CD4-positive, alpha-beta T cell treated with Interleukin-15 for 4 hours (primary cell): ENCODE measurements around the gene APRT.
"Not testable (repeated sequence)": the region's sequence is repeated elsewhere in the genome, so short reads cannot be mapped to it uniquely, and the experiment has no call there.

Experiments used
- DNase-seq: peaks from one replicate; pipeline ENCODE4 v3.0.0-alpha.2; 2020; ENCODE audit warnings: low spot score

APRT gene

DNA sequence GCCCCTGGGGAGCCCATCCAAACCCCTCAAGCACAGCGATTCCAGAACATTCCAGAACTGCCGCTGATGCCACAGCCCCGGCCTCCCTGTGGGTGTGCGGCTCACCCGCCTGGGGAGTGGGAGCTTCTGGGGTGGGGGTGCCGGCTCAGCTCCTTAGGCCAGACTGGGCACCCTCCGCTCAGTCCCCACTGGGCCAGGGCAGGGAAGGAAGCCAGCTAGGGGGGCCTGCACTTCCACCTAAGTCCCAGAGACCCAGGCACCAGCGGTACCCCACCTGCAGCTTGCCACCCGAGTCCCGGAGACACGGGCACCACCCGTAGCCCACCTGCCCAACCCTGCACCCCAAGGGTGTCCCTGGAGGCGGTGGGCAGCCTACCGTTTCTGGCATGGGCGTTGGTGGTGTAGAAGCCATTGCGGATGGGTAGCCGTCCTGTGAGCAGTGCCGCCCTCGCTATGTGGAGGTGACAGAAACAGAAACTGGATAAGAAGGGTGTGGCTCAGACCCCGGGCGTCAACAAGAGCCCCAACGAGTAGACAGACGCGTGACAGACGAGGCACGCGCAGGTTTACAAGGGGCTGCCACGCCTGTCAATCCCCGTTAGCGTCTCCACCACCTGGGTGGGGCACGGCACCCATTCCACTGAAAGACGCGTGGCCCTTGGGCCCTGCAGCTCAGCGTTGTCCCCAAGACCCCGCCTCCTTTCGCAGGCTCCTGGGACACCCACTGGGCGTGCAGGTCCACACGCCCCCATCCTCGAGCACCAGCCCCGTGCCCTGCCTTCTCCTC, 30.0 kb upstream of the APRT start:
- DNase-seq, result no peak

GRCh38 chr16:88840600-88841215, 29.0 kb upstream of the APRT start:
- DNase-seq, result no peak

DNA sequence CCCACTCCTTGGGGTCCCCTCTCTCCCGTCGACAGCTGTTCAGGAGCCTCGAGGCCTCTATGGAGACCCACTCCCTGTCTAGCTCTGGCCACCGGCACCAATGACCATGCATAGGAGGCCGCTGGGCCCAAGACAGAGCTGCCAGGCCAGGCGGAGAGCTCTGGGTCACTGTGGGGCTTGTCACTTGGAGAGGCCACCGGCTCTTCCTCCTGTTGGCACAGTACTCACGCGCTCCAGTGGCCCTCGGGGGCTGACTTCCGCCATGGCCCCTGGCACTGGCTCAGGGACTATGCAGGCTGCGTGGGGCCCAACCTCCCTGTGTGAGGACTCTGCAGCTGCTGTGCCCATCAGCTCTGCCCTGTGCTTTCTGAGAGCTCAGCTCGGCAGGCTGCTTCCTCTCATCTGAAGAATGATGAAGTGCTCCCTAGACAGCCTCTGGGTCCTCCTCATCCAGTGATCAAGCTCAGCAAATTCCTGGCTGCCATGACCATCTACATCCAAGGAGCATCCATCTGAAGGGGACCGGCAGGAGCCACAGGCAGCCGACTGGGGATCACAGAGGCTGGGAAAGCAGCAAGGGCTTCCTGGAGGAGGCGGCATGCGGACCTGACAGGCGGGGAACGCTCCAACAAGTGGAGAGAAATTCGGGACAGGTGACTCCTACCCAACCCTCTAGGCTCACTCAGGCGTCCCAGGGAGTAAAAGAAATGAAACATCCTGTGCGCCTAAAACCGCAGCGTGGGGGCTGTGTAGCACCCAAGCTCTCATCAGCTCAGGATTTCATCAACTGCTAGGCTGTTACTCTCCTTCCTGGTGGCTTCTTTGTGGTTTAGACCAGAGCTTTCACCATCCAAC, 28.2 kb upstream of the APRT start:
- no peak for DNase-seq

GRCh38 chr16:88839026-88839529, 27.4 kb upstream of the APRT start:
- DNase-seq, result no peak

- DNase-seq, result no peak
Measured at GRCh38 chr16:88838566-88838965, 26.8 kb upstream of the APRT start.

DNA sequence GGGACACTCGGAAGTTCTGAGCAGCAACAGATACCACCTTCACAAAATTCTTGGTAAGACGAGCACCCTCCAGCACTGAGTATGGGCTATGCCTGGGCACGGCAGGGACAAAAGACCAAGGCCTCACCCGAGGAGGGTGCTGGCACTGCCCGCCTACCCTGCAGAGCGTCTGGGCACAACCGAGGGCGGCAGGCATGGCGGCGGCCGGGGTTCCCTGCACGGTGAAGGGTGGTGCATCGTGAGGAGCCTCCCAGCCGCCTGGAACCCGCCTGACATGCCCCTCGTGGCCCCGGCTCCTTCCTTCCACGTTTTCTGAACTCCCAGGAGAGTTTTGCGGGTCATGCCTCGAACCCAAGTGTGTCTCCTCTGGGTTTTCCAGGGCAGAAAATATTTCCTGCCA, 26.1 kb upstream of the APRT start:
- DNase-seq, result no peak

DNA sequence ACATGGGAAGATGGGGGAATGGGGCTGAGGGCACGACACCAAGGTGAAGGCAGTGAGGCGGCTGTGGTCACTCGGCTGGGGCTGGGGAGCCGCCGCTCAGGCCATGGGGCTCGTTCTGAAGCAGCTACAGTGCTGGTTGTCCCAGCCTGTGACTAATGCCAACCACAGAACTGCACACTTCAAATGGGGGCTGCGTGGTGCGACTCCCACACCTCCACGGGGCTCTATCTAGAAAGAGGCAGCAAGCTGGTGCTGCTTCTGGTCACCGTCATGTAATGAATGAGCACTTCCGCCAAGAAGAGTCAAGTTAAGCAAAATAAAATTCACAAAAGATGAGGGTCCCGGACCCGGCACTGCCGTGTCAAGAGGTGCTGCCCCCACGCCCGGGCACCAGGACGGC, 25.1 kb upstream of the APRT start:
- DNase-seq, result no peak

GRCh38 chr16:88835818-88836217, 24.1 kb upstream of the APRT start:
- DNase-seq, result no peak

DNA sequence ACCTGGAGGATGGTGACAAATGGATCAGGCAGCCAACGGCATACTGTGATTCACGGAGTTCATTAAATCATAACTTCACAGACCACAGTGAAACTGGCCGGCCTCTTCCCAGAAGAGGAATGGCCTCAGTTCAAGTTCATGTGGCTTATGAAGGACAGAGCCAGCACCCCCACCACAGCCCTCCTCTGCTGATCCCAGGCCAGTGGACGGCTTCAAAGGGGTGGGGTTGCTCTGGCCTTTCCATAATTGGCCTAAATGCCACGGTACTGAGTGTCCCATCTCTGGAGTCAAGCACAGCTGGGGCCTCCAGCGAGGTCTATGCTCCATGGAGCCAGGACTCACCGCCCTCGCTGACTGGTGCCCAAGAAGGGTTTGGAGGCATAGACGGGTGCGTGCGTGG, 23.7 kb upstream of the APRT start:
- DNase-seq, result no peak

DNA sequence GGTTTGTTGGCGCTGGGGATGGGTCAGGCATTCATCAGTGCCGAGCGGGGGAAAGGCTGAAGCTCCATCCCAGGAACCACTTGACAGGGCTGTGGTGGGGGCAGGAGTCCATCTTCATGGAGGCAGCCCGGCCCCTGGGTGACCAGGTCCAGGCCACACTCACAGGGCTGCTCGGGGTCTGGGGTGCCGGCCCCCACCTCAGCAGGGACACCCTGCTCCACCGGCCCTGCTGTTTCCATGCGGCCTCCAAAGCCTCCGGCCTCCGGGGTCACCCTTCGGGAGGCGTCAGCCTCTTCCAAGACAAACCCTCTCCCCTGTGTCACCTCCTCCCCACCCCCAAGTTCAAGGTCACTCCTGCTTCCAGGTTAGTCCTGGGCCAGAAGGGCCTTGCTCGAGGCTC, 22.9 kb upstream of the APRT start:
- no peak for DNase-seq

GRCh38 chr16:88833086-88833485, 21.4 kb upstream of the APRT start:
- no peak for DNase-seq

GRCh38 chr16:88831838-88832237, 20.1 kb upstream of the APRT start:
- DNase-seq, result no peak

- DNase-seq, result no peak
Measured at GRCh38 chr16:88830783-88831182, 19.1 kb upstream of the APRT start.

GRCh38 chr16:88830258-88830657, 18.5 kb upstream of the APRT start:
- no peak for DNase-seq

DNA sequence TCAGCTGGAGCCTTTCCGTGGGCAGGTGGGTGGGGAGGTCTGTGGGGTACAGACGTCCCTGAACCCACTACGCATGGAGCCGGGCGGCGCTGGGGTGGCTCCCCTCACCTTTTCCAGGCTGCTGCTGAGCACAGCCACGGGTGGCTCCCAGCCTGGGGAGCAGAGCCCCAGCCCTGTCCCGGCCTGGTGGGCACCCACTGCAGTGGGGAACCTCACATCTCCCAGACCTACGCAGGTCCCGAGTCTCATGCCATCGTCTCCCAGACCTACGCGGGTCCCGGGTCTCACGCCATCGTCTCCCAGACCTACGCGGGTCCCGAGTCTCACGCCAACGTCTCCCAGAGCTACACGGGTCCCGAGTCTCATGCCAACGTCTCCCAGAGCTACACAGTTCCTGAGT, 17.0 kb upstream of the APRT start:
- no peak for DNase-seq

GRCh38 chr16:88827727-88828126, 16.0 kb upstream of the APRT start:
- no peak for DNase-seq

- no peak for DNase-seq
Measured at GRCh38 chr16:88826070-88826840, 14.5 kb upstream of the APRT start.

DNA sequence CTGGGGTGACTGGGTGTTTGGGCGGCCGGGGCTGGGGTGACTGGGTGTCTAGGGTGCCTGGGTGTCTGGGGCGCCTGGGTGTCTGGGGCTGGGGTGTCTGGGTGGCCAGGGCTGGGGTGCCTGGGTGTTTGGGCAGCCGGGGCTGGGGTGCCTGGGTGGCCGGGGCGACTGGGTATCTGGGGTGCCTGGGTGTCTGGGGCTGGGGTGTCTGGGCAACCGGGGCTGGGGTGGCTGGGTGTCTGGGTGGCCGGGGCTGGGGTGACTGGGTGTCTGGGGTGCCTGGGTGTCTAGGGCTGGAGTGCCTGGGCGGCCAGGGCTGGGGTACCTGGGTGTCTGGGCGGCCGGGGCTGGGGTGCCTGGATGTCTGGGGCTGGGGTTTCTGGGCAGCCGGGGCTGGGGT, 13.4 kb upstream of the APRT start:
- DNase-seq, result no peak

DNA sequence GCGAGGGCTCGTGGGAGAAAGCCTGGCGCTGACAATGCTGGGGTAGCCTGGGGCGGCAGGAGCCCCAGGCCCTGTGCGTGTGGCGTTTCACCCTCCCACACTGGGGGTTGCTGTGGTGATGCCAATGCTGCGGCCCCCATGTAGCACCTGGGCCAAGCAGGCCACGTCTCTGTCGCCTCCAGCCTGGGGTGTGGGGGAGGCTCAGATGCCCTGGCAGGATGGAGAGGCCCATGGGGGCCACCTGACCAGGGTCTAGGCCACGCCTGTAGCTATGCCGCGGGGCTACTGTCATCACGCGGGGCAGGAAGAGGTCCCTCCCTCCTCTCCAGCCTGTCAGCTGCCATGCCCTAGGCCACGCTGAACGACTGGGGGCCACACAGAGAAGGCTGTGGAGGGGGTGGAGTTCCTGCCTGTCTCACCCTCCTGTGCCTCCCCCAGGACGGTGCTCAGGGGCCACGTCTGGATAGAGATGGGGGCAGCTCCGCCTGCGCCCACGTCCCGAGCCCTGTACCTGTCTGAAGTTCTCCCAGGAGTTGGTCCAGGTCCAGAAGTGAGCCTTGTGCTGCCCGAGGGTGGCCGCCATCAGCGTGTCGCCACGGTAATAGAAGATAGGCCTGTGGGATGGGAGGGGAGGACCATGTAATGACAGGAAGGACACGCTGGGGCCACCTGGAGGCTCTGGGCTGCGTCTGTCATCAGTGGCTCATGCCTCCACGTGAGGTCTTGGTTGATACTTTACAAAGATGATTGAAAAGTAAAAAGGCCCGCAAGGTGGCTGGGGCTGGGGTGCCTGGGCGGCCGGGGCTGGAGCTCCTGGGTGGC, 12.7 kb upstream of the APRT start:
- no peak for DNase-seq

DNA sequence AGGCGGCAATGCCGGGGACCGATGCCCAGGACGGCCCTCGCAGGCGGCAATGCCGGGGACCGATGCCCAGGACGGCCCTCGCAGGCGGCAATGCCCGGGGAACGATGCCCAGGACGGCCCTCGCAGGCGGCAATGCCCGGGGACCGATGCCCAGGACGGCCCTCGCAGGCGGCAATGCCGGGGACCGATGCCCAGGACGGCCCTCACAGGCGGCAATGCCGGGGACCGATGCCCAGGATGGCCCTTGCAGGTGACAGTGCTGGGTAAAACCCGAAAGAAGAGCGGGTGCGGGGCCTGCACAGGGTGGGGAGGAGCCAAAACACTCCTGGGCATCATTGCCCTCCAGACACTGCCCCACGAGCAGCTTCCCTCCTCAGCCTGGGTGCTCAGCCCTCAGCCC, 11.9 kb upstream of the APRT start:
- not testable (repeated sequence) for DNase-seq
